HG03520 (cell line): Measurements from ENCODE around the gene ZNF831.

Source experiments
- ATAC-seq: cut with Tn5 transposase; IDR thresholded peaks from one replicate; pipeline ENCODE4 v1.9.1; 2021; ENCODE audit warnings: mild to moderate bottlenecking, moderate library complexity; ENCODE audit not compliant: unreplicated experiment

The ZNF831 gene

DNA sequence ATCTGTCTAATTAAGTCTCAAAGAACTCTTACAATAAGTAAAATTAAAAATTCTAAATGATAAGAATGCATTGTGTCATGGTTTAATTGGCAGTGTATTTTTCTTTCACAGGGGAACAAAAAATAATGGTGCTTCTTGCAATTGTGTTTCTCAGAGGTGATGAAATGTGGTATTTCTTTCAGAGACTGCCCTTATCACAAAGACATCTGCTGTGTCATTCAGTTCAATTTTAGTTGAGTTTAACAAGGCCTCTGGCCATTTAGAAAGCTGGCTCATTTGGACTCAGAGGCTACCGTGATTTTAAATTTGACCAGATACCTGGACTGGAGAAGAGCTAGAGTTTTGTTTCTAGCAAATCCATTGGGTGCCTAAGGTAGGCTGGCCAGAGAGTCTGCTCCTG lies 23.6 kb upstream of the ZNF831 start:
- ATAC-seq = no peak

DNA sequence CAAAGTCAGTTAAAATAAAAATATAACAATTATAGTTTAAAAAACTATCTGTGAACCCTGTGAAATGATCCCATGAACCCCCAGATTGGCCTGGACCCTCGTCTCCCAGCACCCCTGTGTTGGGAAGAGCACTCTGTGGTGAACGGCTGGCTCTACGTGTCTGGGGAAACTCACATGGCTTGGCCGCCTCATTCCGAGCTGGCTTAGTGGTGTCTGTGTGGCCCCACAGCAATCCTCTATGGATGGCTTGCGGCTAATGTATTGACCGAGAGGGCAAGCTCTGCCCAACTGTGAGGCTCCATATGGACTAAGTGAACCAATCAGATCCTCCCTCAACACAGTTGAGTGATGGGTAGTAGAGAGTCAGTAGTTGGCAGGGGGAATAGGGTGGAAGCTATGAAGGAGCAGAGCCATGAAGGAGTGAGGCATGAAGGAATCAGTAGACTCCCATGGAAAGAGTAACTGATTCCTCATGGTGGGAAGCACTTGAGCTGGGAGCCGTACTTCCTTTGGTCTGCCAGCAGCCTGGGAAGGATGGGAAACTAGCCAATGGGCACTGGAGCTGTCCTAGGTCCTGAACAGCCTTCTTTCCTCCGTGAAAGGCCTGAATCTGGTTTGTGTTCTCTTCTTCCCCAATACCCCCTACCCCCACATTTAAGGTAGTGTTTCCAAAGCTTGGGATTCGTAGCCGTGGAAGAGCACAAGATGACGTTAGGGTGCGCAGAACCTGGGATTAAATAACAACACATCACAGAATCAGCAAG lies 21.6 kb upstream of the ZNF831 start:
- ATAC-seq = no peak

GRCh38 chr20:59143326-59143725 lies 20.3 kb upstream of the ZNF831 start:
- ATAC-seq = no peak

GRCh38 chr20:59144179-59144830 lies 19.3 kb upstream of the ZNF831 start:
- ATAC-seq = no peak

DNA sequence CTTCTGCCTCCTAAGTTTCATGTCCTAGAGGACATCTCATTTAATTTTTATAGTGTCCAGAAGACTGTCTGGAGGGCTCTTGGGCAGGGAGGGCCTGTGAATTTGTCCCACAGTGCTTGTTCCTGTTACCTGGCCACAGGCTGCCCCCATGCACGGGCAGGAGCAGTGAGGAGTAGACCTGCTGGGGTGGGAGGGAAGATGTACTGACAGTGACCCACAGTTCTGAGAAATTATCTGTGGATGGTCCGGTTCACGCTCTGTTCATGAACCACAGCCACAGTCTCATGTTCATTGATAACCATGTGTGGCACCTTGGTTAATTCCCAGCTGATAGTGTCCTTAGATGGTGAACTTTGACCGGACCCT lies 18.8 kb upstream of the ZNF831 start:
- ATAC-seq = no peak

DNA sequence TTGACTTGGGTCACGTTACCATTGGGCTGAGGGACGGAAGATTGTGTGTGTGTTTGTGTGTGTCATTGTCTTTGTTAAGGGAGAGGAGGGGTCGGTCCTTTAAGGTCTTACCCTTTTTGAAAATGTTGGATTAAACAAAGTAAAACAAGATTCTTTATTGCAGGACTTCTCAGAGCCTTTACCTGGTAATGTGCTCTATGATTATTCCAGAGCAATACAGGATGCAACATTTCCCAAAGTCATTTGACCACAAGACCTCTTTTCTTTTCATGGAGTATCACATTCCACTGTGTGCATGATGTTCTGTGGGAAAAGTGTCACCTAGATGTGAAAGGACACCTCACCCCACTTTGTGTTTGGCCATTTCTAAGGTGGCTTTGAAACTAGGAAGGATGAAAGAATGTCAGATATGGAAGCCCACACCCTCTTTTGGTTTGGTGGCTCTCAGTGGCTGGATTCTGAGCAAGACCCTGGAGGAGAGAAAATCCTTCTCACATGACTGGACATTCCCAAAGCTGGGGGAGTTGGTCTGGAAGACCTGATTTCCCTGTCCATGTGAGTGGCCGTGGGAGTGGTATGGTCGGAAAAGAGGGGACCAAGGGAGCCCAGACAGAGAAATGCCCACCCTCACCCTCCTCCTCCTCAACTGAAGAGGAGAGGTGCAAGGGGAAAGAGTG lies 18.2 kb upstream of the ZNF831 start:
- no peak for ATAC-seq

DNA sequence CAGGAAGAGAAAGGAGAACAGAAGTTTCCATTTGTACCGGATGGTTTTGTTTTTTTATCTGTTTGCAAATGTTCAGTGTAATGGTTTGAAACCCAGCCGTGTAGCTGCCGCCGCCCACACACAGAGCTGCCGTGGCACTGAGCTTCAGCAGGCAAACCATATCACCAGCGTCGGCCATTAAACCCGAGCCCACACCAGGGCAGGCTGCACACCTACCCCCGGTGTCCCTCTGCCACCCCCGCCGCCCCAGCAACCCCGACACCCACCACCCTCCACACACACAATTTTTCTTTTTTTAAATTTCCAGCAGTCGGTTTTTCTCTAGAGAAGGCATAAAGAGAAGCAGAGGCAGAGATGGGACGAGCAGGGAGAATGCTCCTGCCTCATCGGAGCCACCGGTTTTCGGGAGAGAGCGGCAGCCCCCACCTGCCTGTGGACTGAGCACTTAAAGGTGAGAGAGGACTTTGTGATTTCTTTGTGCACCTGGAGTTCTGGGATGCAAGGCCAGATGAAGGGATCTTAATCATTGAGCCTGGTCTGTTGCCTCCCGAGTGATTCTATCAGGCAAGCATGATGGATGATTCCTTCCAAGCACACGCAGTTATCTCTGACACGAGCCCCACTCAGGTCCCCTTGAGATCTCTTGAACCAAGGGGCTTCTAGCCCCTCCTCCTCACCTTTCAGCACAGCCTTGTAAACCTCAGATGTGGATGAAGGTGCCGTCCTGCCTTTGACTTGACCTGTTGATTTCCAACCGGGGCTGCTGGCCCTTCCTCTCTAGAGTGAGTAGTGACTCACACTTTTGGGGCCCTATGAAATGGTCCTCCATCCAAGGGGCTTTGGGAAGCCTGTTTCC lies 17.5 kb upstream of the ZNF831 start:
- no peak for ATAC-seq

DNA sequence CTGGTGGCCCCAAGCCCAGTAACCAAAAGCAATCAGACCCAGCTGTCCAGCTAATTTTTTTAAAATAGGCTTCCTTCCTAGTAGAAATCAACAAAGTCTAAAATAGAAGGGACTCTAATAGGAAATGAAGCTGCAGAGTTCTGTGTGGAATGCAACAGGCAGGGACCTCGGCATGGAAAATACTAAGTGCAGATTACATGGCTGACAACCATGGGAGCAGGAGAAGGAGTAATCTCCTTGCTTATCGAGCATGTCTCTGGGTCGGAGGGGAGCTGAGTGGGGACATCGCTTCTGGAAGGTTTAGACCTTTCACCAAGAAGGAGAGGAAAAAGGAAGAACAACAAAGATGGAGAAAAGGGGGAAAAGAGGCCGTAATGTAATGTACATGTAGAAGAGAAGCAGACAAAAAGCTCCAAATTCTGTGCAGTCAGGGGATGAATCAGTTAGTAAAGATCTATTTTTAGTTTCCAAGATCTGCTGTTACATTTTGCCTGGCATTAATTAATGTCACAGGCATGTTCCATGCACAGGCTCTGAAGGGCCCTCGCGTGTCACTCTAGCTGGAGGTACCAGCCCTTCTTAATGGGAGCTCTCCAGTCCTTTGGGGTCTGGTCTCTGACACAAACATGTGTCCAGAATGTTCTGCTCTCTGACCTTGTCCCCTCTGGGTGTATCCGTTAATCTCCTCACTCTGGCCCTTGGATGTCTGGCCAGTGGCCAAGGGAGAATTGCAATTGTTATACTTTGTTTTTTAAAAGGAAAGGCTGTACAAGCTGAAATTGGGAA lies 16.6 kb upstream of the ZNF831 start:
- ATAC-seq = no peak

GRCh38 chr20:59147586-59147985 lies 16.0 kb upstream of the ZNF831 start:
- no peak for ATAC-seq

DNA sequence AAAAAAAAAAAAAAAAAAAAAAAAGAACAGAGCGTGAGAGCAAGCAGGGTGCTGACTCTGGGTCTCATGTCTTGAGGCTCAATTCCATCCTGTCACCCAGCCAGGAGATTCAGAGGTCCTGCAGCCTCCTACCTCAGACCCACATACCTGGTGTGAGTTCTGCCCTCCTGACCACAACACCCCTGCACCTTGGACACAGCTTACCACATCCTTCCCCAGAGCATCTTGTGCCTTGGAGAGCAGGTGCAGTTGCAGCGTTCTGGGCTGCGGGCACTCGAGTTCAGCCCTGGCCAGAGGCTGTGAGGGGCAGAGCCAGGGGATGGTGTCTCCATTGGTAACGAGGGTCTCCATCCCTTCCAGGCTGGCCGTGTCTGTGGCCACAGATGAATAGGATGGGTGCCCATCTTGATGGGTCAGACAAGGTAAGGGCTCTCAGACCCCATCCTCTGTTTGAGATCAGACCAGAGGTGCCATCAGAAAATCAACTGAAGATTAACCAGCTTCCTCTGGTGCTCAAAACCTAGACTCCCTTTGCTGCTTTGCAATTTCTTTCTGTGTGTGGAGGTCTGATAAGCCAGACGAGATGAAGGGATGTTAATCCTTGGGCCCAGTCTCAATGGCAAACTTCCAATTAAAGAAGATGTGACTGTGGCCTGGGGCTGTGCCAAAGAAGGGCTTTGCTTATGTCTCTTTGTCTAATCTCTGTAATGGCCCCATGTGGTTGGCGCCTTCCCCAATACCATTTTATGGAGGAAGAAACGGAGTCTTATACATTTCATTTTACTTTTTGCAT lies 14.7 kb upstream of the ZNF831 start:
- ATAC-seq = no peak

DNA sequence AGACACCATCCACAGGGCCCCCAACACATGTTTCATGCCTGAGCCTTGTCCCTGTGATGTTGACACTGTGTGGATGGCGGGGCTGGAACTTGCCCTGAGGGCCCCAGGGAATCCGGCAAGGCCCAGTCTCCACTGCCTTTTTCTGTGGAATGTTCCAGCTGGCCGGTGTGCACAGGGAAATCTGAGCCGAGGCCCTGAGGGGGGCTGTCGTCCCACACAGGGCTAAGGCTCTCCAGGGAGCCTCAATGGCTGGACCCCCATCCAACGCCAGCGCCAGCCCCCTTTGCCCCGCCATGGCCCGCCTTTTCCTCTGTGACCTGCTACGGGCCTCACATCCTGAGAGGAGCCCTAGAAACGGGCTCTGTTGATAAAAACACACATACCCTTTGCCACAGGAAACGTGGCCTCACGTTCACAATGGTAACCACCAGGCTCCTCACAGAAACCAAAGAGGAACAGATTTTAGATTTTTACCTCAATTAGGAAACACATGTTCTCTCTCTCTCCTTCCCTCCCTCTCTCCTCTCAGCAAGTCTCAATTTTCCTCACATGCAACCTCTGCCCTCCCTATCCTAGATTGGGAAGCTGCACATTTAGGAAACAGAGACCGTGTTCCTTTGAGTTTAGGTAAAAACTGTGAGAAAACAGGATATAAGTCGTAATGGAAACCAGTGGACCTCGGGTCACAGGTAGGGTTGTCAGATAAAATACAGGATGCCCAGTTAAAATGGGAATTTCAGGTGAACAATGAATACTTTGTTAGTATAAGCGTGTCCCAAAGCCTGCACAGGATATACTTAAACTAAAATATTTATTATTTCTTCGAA lies 13.7 kb upstream of the ZNF831 start:
- no peak for ATAC-seq

DNA sequence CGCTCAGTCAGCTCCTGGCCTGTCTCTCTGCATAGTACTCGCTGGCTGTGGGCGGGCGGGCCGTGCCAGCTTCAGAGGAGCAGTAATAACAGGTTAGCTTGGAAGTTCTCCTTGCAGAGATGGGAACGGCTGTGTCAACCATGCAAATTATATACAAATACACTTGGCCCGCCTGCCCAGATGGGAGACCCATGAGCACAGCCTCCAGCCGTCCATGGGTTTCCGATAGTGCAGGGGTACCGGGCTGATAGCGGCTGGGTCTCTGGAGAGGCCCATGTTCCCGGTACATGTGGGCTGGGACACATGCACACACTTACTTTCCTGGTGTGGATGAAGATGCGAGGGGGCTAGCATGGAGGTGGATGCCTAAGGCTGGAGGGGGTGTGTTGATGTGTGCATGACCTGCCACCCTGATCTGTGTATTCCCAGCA lies 12.8 kb upstream of the ZNF831 start:
- no peak for ATAC-seq

DNA sequence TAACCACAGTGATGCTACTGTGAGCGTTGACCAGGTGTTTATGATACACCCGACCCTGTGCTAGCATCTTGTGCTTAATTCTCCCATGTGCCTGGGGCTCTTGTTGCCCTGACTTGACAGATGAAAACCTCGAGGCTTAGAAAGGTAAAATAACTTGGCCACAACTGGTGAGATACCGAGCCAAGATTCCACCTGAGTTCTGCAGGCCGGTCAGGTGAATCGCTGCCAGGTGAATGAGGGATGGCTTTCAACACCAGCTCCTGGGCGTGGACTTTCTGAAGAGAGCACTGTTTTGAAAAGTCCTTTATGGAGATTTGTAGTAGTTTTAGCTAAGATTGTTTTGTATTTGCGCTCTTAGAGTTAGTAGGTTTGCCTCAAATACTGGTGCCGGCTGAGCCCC lies 12.2 kb upstream of the ZNF831 start:
- no peak for ATAC-seq

GRCh38 chr20:59151820-59152219 lies 11.8 kb upstream of the ZNF831 start:
- ATAC-seq = no peak

DNA sequence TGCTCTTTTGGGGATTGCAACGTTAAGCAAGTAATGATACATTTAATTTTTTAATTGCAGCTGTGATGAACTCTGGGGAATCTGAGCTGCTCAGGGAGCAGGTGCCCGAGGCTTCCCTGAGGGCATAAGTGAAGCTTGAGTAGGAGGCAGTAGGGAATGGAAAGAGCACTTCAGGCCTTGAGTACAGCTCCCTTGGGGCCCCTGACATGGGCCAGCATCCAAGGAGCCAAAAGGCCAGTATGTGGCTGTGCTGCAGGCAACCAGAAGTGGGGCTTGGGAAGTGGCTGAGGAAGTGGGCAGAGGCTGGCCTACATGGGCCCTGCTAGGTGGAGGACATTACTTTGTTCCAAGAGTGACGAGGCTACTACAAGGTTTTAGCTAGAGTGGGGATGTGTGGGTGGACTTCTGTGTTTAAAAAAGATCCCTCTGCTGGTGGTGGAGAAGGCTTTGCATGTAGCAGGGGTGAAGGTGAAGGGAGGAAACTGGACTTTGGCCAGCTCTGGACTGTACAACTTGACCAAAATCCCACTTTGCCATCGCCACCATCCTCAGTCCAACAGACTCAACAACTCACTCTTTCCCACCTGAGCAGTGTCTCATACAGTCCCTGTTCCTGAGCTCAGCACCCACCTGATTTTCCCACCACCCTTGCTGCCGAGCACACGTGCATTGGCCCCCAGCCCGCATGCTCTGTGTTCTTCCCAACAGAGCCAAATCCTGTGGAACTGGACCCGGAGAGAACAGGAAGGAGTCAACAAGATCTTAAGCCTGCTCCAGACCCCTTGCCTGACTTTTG lies 10.9 kb upstream of the ZNF831 start:
- ATAC-seq = no peak

GRCh38 chr20:59153355-59153681 lies 10.3 kb upstream of the ZNF831 start:
- no peak for ATAC-seq

- no peak for ATAC-seq
Measured at GRCh38 chr20:59153832-59154231, 9.8 kb upstream of the ZNF831 start.
